Sigmoid colon (tissue), 4 donors: ENCODE results near the gene PLA2G4D.

Experiments
- CTCF ChIP-seq, 4 experiments: fragments of 450-650 bp in 3 of 4; fragments of 200-600 bp in 1 of 4; IDR thresholded peaks; one replicate each; pipeline ENCODE4 v1.5.1; 2016 to 2019; ENCODE audit warnings: antibody characterized with exemption in 4 of 4, mild to moderate bottlenecking in 3 of 4, moderate library complexity in 2 of 4
- POLR2AphosphoS5 ChIP-seq, 4 donors: sonication (generic); formaldehyde crosslinking; IDR thresholded peaks; one replicate each; pipeline ENCODE4 v1.6.1; 2017; ENCODE audit warnings: antibody characterized with exemption in 4 of 4

- no peak for TF ChIP-seq CTCF (IDR thresholded peaks at IDR 0.05)
- TF ChIP-seq POLR2AphosphoS5 (IDR thresholded peaks at IDR 0.05) = no peak
Observed at GRCh38 chr15:42078903-42079302, 15.5 kb downstream of the PLA2G4D start.
